ENCODE data around the gene CHMP2A.
"Not testable (repeated sequence)": the region's sequence is repeated elsewhere in the genome, so short reads cannot be mapped to it uniquely, and the experiment has no call there.

The CHMP2A gene

DNA sequence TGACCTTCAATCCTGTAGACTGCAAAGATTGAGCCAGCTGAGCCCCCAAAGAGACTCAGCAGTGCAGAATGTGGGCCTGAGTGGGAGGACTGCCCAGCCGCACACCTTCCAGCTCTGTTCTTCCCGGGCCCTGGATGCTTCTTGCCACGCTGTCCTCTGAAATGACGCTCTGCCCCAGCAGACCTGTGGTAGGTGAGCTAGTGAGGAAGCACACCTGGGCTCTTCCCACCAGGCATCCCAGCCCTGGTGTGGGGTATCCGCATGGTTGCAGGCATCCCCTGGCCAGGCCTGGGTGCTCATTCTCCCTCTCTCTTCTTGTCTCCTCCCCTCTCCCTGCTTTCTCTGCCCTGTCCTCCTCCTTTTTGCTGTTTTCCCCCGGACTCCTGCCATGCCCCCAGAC, 28.1 kb upstream of the CHMP2A start:
- Histone ChIP-seq H3K27ac (no peak overlapping the region), H3K4me1 (peaks cover 7% of the 10 kb centered on the region), H3K79me2 (peaks cover 25% of the 10 kb centered on the region), H3K9me3 (ENCODE audit: control insufficient read depth, low read length) (no peaks in the 10 kb centered on the region), H3K36me3 (ENCODE audit: control insufficient read depth, insufficient read depth, low read length) (no peaks in the 10 kb centered on the region), H2AFZ (no peak overlapping the region), H3K4me2 (ENCODE audit: low read length) (no peak overlapping the region), H3K4me3 (ENCODE audit: low read depth, low read length) (no peak overlapping the region), H3K9ac (no peak overlapping the region), H3K27me3 (ENCODE audit: control insufficient read depth, insufficient read depth, low read length) (no peaks in the 10 kb centered on the region)
- TF ChIP-seq, protein P1, sequence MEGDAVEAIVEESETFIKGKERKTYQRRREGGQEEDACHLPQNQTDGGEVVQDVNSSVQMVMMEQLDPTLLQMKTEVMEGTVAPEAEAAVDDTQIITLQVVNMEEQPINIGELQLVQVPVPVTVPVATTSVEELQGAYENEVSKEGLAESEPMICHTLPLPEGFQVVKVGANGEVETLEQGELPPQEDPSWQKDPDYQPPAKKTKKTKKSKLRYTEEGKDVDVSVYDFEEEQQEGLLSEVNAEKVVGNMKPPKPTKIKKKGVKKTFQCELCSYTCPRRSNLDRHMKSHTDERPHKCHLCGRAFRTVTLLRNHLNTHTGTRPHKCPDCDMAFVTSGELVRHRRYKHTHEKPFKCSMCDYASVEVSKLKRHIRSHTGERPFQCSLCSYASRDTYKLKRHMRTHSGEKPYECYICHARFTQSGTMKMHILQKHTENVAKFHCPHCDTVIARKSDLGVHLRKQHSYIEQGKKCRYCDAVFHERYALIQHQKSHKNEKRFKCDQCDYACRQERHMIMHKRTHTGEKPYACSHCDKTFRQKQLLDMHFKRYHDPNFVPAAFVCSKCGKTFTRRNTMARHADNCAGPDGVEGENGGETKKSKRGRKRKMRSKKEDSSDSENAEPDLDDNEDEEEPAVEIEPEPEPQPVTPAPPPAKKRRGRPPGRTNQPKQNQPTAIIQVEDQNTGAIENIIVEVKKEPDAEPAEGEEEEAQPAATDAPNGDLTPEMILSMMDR (IDR thresholded peaks at IDR 0.05): no peak

DNA sequence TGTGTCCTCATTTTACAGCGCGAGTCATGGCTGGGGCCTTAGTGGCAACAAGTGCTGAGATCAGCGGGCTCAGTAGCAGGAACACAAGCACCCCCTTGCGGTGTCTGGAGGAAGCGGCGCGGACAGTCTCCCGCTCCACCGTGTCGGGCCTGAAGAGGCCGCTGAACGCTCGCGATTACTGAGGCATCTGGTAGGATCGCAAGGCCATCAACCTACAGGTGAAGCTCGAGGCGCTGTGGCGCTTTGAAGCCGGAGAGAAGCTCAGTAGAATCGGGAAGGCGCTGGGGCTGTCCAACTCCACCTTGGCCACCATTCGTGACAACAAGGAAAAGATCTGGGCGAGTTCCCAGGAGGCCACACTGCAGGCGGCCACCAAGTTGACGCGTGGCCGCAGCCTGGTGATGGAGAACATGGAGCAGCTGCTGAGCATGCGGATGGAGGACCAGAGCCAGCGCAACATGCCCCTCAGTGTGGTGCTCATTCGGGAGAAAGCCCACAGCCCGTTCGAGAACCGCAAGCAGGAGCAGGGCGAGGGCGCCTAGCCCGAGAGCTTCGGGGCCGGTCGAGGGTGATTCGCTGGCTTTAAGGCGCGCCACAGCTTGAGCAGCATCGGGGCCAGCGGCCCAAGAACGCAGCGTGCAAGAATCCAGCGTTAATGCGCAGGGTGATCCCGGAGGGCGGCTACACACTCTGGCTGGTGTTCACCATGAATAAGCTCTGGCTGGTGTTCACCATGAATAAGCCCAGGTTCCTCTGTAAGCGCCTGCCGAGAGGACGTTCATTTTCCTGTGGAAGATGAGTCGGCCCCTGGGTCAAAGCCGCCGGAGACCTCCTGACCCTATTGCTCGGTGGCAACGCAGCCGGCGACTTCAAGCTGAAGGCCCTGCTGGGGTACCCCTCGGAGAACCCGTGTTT, 26.6 kb upstream of the CHMP2A start:
- H3K9ac ChIP-seq: no peak overlapping the region

DNA sequence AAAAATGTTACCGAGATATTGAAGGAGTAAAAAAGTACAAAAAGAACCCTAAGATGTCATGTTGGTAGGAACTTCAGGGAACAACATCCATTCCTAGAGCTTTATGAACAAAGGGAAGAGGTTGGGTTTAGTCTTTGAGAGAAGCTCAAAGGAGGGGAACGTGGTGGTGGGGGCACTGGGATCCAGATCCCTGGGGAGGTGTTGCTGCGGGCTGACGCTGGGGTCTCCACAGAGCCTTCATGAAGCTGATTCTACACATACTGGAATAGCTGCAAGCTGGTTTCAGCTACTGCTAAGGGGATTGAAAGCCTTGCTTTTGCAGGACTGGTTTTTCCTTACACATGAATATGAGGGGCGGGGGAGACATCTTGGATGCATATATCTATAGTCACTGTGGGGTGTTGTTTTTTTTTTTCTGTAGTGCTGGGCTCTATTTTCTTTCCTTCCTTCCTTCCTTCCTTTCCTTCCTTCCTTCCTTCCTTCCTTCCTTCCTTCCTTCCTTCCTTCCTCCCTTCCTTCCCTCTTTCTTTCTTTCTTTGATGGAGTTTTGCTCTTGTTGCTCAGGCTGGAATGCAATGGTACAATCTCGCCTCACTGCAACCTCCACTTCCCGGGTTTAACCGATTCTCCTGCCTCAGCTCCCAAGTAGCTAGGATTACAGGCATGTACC, 24.7 kb upstream of the CHMP2A start:
- H3K4me1 ChIP-seq: peaks cover 3% of the 10 kb centered on the region

More for the DNA sequence above, 26.6 kb upstream of the CHMP2A start:
- peak overlapping the region; percentile 6 for H3K4me3 ChIP-seq (ENCODE audit: low read depth, low read length)
- no peak overlapping the region for H2AFZ ChIP-seq
- no peaks in the 10 kb centered on the region for H3K9me3 ChIP-seq (ENCODE audit: control insufficient read depth, low read length)
- H3K36me3 ChIP-seq (ENCODE audit: control insufficient read depth, insufficient read depth, low read length): no peaks in the 10 kb centered on the region
- H3K79me2 ChIP-seq: peaks cover 25% of the 10 kb centered on the region
- TF ChIP-seq, protein P1 (IDR thresholded peaks at IDR 0.05): peak; percentile 97
- no peaks in the 10 kb centered on the region for H3K27me3 ChIP-seq (ENCODE audit: control insufficient read depth, insufficient read depth, low read length)
- H3K4me1 ChIP-seq: peaks cover 7% of the 10 kb centered on the region
- H3K27ac ChIP-seq: no peak overlapping the region
- H3K4me2 ChIP-seq (ENCODE audit: low read length): no peak overlapping the region

DNA sequence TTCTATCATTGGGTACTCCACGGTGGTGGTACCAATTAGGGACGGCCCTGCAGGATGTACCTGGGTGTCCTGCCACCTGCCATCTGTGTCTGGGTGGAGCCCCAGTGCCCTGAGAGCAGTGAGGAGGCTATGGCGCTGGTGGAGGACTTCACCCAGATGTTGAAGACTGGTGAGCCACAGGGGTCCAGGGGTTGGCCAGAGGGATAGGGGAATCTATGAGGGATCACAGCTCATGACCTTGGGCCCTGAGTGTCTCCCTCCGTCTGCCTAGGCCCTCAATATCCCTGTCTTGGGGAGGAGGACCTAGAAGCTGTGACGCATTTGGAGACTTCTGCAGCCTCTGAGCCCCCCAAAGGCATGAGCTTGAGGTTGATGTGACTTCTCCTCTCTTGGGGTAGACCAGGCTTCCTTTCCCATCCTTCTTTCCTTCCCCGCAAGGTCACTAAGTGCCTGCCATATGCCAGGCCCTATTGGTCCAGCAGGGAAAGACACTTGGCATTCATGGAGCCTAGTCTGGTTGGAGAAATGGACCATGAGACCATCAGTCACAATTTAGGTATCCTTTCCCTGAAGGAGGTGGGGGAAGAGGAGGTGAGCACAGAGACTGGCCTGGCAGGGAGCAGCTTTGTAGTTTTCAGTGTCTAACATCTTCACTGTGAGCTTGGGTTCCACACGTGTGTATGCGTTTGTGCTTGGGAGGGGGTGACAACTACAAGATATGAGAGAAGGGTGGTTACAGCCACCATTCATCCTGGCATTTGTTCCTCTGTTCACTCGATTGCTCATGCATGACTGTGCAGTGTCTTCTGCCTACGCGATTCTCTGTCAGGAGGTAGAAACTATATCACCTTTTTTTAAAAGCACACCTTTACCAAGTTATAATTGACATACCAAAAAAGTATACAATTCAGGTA, 23.4 kb upstream of the CHMP2A start:
- Histone ChIP-seq H3K79me2 (peaks cover 20% of the 10 kb centered on the region), H3K4me1 (peaks cover 3% of the 10 kb centered on the region), H3K4me2 (ENCODE audit: low read length) (no peak overlapping the region), H3K9ac (no peak overlapping the region), H3K27ac (no peak overlapping the region), H3K27me3 (ENCODE audit: control insufficient read depth, insufficient read depth, low read length) (no peaks in the 10 kb centered on the region), H3K9me3 (ENCODE audit: control insufficient read depth, low read length) (no peaks in the 10 kb centered on the region), H3K4me3 (ENCODE audit: low read depth, low read length) (no peak overlapping the region), H2AFZ (no peak overlapping the region), H3K36me3 (ENCODE audit: control insufficient read depth, insufficient read depth, low read length) (no peaks in the 10 kb centered on the region)
- TF ChIP-seq, protein P1 (IDR thresholded peaks at IDR 0.05): no peak

More for the DNA sequence above, 24.7 kb upstream of the CHMP2A start:
- no peak overlapping the region for H3K4me2 ChIP-seq (ENCODE audit: low read length)
- peaks cover 25% of the 10 kb centered on the region for H3K79me2 ChIP-seq
- H3K4me3 ChIP-seq (ENCODE audit: low read depth, low read length): no peak overlapping the region
- no peaks in the 10 kb centered on the region for H3K36me3 ChIP-seq (ENCODE audit: control insufficient read depth, insufficient read depth, low read length)
- H3K27me3 ChIP-seq (ENCODE audit: control insufficient read depth, insufficient read depth, low read length): no peaks in the 10 kb centered on the region
- TF ChIP-seq, protein P1 (IDR thresholded peaks at IDR 0.05): no peak
- no peaks in the 10 kb centered on the region for H3K9me3 ChIP-seq (ENCODE audit: control insufficient read depth, low read length)
- no peak overlapping the region for H2AFZ ChIP-seq
- H3K27ac ChIP-seq: no peak overlapping the region
- H3K9ac ChIP-seq: no peak overlapping the region

DNA sequence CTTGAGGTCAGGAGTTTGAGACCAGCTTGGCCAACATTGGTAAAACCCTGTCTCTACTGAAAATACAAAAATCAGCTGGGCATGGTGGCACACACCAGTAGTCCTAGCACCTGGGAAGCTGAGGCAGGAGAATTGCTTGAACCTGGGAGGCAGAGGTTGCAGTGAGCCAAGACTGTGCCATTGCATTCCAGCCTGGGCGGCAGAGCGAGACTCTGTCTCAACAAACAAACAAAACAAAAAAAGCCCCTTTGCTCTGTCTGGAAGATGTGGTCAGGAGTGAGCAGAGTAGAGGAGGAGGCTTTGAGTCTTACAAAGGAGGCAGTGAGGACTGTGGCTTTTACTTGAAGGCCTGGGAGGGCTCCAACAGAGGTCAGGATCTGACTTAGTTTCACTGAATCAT, 22.7 kb upstream of the CHMP2A start:
- not testable (repeated sequence) for H3K4me3 ChIP-seq (ENCODE audit: low read depth, low read length); H3K4me2 ChIP-seq (ENCODE audit: low read length); H3K9ac ChIP-seq; H3K27me3 ChIP-seq (ENCODE audit: control insufficient read depth, insufficient read depth, low read length); H3K36me3 ChIP-seq (ENCODE audit: control insufficient read depth, insufficient read depth, low read length); H3K27ac ChIP-seq; H3K9me3 ChIP-seq (ENCODE audit: control insufficient read depth, low read length); H3K4me1 ChIP-seq; H2AFZ ChIP-seq
- peaks cover 16% of the 10 kb centered on the region for H3K79me2 ChIP-seq
